ENCODE data around the gene INPPL1.
"Not testable (repeated sequence)": the region's sequence is repeated elsewhere in the genome, so short reads cannot be mapped to it uniquely, and the experiment has no call there.

INPPL1 gene, protein sequence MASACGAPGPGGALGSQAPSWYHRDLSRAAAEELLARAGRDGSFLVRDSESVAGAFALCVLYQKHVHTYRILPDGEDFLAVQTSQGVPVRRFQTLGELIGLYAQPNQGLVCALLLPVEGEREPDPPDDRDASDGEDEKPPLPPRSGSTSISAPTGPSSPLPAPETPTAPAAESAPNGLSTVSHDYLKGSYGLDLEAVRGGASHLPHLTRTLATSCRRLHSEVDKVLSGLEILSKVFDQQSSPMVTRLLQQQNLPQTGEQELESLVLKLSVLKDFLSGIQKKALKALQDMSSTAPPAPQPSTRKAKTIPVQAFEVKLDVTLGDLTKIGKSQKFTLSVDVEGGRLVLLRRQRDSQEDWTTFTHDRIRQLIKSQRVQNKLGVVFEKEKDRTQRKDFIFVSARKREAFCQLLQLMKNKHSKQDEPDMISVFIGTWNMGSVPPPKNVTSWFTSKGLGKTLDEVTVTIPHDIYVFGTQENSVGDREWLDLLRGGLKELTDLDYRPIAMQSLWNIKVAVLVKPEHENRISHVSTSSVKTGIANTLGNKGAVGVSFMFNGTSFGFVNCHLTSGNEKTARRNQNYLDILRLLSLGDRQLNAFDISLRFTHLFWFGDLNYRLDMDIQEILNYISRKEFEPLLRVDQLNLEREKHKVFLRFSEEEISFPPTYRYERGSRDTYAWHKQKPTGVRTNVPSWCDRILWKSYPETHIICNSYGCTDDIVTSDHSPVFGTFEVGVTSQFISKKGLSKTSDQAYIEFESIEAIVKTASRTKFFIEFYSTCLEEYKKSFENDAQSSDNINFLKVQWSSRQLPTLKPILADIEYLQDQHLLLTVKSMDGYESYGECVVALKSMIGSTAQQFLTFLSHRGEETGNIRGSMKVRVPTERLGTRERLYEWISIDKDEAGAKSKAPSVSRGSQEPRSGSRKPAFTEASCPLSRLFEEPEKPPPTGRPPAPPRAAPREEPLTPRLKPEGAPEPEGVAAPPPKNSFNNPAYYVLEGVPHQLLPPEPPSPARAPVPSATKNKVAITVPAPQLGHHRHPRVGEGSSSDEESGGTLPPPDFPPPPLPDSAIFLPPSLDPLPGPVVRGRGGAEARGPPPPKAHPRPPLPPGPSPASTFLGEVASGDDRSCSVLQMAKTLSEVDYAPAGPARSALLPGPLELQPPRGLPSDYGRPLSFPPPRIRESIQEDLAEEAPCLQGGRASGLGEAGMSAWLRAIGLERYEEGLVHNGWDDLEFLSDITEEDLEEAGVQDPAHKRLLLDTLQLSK

DNA sequence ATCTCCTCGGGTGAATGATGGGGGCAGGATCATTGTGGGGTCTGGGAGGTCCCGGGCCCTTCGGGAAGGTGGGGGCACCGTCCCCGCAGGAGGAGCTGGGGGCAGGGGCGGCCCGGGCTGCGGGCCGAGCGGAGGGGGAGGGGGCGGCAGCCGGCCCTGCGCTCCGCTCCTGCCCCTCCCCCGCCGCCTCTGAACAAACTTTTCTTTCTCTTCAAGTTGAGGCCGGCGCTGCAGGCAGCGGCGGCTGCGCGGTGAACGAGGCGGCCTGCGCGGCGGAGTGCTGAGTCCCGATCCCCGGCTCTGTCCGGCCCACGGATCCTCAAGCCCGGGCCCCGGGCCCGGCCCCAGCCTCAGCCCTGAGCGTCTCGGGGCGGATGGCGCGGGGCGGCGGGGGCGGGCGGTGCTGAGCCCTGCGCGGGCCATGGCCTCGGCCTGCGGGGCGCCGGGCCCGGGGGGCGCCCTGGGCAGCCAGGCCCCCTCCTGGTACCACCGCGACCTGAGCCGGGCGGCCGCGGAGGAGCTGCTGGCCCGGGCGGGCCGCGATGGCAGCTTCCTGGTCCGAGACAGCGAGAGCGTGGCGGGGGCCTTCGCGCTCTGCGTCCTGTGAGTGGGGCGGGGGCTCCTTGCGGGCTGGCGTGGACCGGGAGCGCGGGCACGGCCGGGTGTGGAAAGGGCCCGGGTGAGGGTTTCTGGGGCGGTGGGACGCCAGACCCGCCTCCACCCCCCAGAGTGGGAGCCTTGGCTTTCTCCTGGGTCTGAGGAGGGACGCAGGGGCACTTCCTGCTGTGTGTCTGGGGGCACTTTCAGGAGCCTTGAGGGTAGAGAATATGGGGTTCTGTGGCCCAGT is at the start of gene INPPL1:
Gene INPPL1 (plus strand): TSS at position 204 of the 847 bp plus-strand sequence. CDS start 218 bp downstream, at position 422.
- DNase-seq: peak; percentile 32

DNA sequence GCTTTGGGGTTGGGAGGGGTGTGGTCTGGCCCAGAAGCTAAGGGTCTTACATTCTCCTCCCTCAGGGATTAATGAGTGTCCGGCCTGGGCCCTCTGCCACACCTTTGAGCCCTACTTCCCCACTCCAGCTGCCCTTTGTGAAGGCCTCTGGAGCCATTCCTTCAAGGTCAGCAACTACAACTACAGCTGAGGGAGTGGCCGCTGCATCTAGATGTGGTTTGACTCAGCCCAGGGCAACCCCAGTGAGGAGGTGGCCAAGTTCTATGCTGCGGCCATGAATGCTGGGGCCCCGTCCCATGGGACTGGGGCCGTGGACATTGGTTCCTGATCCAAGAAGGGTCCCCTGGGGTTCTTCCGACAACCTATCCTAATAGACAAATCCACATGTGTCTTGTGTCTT is 46.9 kb upstream of the INPPL1 start:
- no peak for DNase-seq

DNA sequence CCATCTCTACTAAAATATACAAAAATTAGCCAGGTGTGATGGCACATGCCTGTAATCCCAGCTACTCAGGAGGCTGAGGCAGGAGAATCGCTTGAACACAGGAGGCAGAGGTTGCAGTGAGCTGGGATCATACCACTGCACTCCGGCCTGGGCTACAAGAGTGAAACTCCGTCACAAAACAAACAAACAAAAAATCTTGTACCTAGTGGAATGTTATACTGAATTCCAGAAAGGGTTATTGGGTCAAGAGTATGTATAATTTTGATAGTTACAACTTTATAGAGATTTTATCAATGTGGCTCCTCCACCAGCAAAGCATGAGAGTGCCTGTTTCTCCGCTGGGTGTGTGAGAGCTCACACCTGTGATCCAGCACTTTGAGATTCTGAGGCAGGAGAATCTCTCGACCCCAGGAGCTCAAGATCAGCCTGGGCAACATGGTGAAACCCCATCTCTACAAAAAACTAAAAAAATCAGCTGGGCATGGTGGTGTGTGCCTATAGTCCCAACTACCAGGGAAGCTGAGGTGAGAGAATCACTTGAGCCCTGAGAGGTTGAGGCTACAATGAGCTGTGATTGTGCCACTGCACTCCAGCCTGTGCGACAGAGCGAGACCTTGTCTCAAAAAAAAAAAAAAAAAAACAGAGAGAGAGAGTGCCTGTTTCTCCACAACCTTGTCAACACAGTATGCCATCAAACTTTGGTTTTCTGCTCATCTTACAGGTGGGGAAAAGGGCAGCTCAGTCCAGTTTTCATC is 45.3 kb upstream of the INPPL1 start:
- no peak for DNase-seq

DNA sequence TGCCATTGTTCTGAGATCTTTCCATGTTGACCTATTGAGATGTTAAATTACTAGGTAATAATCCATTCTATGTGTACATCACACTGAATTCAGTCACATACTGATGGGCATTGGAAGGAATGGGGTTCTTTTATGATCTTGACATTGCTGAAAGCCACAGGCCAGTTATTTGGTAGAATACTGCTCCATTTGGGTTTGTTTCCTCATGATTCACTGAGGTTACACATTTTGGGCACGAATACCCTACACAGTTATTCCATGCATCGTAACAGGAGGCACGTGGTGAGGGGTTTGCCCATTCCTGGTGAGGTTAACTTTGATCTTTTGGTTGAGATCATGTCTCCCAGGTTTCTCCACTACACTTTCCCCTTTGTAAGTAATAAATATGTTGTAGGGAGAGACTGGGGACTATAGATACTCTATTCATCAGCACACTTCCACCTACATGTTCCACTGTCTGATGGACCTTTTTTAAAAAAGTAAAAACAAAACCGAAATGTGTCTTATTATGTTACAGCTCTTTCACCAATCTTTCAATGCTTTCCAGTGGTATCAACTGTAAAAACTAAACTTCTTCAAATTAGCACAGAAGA is 44.7 kb upstream of the INPPL1 start:
- no peak for DNase-seq

DNA sequence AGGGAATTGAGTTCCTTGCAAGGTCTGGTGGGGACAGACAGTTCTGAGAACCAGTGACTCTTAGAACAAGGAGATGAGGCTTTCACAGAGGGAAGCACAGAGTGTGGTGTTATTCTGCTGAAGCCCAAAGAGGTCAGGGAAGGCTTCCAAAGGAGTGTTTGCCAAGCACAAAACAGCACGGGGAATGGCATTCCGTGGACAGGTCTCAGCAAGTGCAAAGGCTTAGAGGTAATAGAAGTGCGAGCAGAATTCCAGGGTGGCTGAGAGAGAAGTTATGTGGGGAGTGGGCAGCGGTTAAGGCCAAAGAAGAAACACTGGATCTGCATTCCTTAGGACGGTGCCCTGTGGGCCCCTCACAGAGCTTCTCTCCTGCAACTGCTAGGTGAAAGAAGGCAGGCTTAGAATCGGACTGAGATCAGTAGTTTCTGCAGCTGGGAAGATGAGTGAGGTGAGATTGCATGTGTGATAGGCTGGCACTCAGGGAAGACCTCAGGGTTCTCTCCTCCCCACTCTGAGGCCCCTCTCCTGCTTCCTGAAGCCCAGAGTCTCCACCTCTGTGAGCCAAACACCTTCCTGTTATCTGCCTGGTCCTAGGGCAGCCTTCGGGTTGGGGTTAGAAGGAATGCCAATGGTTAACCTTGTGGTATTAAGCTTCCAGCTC is 43.5 kb upstream of the INPPL1 start:
- DNase-seq: not testable (repeated sequence)

DNA sequence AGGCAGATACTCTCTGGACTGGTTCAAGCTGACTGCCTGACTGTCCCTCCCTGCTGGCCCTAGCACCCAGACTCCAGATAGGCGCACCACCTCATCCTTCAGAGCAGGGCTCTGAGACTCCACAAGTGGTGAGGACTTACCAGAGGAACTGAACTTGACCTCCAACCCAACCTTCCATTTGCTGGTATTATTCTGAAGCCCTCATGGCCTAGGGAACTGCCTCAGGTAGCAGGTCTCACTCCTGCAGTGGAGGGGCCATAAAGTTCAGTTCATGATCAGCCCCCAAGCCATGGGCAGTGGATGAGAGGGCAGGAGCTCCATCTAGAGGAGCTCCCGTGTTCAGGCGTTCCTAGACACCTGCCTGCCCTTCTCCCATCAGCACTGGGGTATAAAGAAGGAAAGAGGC is 43.0 kb upstream of the INPPL1 start:
- DNase-seq: not testable (repeated sequence)

DNA sequence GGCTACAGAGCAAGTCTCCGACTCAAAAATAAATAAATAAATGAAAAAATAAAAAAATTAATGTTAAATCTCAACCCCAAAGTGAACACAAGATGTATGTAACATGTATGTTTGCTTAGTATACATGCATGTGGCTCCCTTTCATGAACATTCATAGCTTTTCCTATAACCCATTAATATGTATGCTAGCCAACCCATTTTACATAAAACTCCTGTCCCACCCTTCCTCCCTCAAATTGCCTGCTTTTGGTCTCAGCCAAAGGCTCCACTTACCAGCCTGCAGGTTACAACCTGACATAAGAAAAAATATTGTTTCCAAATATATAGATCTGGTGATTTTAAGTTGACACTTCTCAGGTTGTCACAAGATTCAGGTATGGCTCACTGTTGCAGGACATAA is 36.3 kb upstream of the INPPL1 start:
- DNase-seq: no peak

DNA sequence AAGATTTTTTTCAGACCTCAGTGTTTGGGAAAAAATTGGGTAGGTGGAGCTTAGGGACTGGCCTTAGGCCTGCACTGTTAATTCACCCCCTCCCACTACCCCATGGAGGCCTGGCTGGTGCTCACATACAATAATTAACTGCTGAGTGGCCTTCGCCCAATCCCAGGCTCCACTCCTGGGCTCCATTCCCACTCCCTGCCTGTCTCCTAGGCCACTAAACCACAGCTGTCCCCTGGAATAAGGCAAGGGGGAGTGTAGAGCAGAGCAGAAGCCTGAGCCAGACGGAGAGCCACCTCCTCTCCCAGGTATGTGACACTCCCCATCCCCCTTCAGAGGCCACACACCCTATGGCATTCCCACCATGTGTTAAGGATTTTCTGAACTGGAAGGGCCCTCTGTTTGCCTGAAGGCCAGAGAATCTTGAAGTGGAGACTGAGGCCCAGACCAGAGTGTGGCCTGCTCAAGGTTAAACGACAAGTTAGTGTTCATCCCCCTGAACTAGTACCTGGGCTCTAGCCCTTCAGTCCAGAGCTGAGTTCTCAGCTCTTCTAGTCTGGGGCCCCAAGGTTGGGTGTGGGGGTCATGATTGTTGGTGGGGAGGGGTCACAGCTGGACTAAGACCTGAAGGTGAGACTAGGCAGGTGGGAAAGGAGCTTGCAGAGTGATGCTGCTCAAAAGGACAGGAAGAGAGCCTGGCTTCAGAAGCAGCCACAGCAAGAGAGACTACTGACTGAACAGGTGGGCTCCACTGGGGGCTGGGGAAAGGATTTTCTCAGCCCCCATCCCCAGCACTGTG is 34.9 kb upstream of the INPPL1 start:
- DNase-seq: peak; percentile 89

DNA sequence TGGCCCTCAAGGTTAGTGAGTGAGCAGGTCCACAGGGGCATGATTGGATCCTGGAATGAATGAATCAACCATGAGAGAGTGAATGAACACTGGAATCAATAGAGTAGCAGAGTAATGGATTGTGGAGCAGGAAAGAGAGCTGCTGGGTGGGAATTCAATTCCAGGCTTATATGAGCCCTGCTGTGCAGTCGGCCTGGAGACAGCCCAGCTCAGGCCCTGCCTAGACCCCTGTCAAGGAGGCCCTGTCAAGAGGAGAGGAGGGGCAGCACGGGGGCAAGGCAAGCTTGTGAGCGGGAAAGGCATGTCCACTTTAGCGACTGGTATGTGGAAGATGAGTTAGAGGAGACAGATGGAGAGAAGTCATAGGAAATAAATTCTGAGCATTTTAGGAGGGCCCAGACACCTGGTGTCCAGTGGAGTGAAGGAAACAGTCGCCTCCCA is 33.9 kb upstream of the INPPL1 start:
- DNase-seq: no peak

DNA sequence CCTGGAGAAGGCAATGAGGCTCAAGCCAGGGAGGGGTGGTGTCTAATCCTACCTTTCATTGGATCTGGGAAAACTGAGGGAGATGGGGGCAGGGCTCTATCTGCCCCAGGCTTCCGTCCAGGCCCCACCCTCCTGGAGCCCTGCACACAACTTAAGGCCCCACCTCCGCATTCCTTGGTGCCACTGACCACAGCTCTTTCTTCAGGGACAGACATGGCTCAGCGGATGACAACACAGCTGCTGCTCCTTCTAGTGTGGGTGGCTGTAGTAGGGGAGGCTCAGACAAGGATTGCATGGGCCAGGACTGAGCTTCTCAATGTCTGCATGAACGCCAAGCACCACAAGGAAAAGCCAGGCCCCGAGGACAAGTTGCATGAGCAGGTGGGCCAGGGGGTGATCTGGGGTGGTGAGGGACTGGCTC is 32.6 kb upstream of the INPPL1 start, which contains the start of gene FOLR1:
Gene FOLR1 (plus strand): TSS at position 180 of the 421 bp plus-strand sequence. CDS start 34 bp downstream, at position 214.
- no peak for DNase-seq

DNA sequence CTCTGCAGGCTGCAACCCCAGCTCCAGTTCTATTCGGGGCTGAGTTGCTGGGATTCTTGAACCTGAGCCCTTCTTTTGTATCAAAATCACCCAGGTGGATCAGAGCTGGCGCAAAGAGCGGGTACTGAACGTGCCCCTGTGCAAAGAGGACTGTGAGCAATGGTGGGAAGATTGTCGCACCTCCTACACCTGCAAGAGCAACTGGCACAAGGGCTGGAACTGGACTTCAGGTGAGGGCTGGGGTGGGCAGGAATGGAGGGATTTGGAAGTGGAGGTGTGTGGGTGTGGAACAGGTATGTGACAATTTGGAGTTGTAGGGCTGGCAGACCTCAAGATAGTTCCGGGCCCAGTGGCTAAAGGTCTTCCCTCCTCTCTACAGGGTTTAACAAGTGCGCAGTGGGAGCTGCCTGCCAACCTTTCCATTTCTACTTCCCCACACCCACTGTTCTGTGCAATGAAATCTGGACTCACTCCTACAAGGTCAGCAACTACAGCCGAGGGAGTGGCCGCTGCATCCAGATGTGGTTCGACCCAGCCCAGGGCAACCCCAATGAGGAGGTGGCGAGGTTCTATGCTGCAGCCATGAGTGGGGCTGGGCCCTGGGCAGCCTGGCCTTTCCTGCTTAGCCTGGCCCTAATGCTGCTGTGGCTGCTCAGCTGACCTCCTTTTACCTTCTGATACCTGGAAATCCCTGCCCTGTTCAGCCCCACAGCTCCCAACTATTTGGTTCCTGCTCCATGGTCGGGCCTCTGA is 28.9 kb upstream of the INPPL1 start:
- no peak for DNase-seq

DNA sequence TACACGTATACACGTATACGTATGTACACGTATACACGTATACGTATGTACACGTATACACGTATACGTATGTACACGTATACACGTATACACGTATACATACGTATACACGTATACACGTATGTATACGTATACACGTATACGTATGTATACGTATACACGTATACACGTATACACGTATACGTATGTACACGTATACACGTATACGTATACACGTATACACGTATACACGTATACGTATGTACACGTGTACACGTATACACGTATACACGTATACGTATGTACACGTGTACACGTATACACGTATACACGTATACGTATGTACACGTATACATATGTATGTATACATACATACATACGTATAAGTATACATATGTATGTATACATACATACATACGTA is 23.1 kb upstream of the INPPL1 start:
- not testable (repeated sequence) for DNase-seq

DNA sequence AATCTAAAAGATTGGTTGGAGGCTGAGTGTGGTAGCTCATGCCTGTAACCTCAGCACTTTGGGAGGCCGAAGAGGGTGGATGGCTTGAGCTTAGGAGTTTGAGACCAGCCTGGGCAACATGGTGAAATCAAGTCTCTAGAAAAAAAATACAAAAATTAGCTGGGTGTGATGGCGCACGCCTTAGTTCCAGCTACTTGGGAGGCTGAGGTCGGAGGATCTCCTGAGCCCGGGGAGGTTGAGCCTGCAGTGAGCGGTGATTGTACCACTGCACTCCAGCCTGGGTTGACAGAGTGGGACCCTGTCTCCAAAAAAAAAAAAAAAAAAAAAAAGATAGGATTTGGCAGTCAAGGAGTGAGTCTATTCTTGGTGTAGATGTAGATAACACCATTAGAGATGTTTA is 22.0 kb upstream of the INPPL1 start:
- no peak for DNase-seq

DNA sequence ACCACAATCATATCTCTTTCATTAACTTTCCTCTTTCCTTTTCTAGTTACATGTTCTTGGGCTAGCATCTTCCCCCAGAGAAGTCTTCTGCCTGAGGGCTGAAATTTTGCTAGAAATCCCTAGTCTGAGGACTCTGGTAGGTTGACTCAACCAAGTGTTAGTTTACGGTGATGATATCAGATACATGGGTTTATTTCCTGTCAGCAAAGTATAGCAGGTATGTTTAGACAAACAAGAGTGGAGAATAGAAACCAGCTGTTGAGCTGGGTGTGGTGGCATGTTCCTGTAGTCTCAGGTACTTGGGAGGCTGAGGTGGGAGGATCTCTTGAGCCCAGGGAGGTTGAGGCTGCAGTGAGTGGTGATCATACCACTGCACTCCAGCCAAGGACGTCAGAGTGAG is 21.4 kb upstream of the INPPL1 start:
- no peak for DNase-seq

DNA sequence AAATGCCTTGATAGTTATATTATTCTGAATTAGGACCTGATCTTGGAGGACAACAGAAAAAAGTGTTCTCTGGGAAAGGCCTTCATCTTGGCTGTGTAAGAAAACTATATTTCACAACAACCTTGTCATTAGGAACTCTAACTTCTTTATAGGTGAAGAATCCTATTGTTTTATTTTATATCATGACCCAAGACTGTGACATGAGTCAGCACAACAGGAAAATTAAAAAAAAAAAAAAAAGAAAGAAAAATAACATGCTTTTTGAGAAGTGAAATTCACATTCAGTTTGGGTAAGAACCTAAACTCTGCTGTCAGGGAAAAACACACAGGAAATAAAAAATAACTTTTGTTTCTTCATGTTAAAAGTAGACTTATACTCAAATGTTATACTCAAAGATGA is 19.7 kb upstream of the INPPL1 start:
- DNase-seq: no peak

DNA sequence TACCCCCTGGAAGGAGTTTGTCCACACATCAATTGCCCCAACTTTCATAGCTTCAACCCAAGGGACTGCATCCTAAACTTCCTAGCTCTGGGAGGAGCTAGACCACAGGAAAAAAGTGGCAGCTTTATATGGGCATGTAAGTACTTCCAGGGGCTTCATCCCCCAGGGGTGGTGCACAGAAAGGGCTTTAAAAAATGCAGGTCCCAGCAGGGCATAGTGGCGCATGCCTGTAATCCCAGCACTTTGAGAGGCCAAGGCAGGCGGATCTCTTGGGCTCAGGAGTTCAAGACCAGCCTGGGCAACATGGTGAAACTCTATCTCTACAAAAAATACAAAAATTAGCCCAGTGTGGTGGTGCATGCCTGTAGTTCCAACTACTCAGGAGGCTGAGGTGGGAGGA is 17.8 kb upstream of the INPPL1 start:
- DNase-seq: not testable (repeated sequence)

DNA sequence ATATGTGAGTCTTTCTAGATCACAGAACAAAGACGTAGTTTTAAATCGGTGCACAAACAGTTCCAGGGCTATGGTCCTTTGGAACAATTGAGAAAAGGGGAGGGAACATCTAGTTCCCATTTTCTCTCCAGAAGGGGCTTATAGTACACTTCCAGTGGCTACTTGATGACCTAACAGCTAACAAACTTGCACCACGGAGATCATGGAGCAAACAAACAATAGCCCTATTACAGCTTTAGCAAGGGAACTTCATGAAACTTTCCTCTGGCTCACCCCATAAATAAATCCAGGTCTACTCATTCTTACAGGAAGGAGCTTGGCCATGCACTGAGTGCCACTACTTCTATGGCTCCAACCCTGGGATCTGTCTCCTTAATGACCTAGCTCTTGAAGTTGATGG is 16.3 kb upstream of the INPPL1 start:
- DNase-seq: no peak

DNA sequence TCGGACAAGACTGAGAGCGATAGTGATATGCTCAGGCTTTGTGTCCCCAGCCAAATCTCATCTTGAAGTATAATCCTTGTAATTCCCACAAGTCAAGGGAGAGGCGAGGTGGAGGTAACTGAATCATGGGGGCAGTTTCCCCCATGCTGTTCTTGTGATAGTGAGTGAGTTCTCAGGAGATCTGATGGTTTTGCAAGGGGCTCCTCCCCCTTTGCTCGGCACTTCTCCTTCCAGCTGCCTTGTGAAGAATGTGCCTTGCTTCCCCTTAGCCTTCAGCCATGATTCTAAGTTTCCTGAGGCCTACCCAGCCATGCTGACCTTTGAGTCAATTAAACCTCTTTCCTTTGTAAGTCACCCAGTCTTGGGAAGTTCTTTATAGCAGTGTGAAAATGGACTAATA is 15.5 kb upstream of the INPPL1 start:
- no peak for DNase-seq

DNA sequence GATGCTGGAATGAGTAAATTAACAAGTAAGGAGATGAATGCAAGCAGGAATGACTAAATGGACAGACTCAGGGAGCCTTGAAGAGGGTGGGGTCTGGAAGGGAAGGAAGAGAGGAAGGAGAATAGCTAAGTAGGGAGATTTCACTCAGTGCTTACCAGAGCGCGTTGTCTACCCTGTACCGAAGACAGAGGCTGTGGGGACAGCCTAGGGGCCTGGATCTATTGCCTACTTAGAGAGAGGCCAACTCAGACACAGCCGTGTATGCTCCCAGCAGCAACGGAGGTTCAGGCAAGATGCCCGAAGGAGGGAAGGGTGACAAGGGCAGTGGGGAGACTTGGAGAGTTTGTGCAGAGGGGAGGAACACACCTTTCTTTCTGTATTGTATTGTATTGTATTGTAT is 7.9 kb upstream of the INPPL1 start, which contains the start of gene FOLR2:
Gene FOLR2 (plus strand): TSS at position 157 of the 400 bp plus-strand sequence. CDS start 1,791 bp downstream, outside the sequence.
- no peak for DNase-seq

Data from NCI-H1092 treated with DMSO at 0.1 percent for 48 hours (cell line).